DND-41 (cell line): Measurements from ENCODE around the gene SLC12A7.
"Not testable (repeated sequence)": the region's sequence is repeated elsewhere in the genome, so short reads cannot be mapped to it uniquely, and the experiment has no call there.

Source experiments
- ATAC-seq: fragments of 200-7000 bp; cut with Tn5 transposase; 3 replicates; pipeline ENCODE4 v1.9.1; 2021; ENCODE audit warnings: low read depth; ENCODE audit not compliant: insufficient read depth
- DNase-seq: peaks from one replicate; pipeline ENCODE4 v3.0.0-alpha.2; 2020
- H2AFZ ChIP-seq: 2 replicates; pipeline ENCODE4 v1.6.0; 2012; ENCODE audit warnings: low read depth, low read length
- H3K27ac ChIP-seq: 2 replicates; pipeline ENCODE4 v1.5.1; 2012; ENCODE audit warnings: low read length, inconsistent platforms
- H3K27me3 ChIP-seq: fragments of 200-600 bp; sonication (generic); 2 replicates; pipeline ENCODE4 v1.6.0; 2012; ENCODE audit warnings: low read length, mild to moderate bottlenecking, inconsistent platforms; ENCODE audit not compliant: insufficient read depth, poor library complexity
- H3K36me3 ChIP-seq: 2 replicates; pipeline ENCODE4 v1.5.1; 2012; ENCODE audit warnings: low read length, inconsistent platforms; ENCODE audit not compliant: insufficient read depth
- H3K4me1 ChIP-seq: 2 replicates; pipeline ENCODE4 v1.5.1; 2012; ENCODE audit warnings: mild to moderate bottlenecking, low read length; ENCODE audit not compliant: insufficient read depth
- H3K4me2 ChIP-seq: 2 replicates; pipeline ENCODE4 v1.6.0; 2012; ENCODE audit warnings: mild to moderate bottlenecking, moderate library complexity, low read length, inconsistent platforms; ENCODE audit not compliant: insufficient read depth
- H3K4me3 ChIP-seq, 2 experiments: fragments of 200-600 bp in 1 of 2; shearing (Covaris generic) in 1 of 2; 2 replicates each; pipeline ENCODE4 v1.5.1; 2012 to 2016; ENCODE audit warnings: inconsistent platforms in 2 of 2, low read length in 2 of 2, mild to moderate bottlenecking in 2 of 2, low read depth in 1 of 2, moderate library complexity in 1 of 2
- H3K79me2 ChIP-seq: 2 replicates; pipeline ENCODE4 v1.6.0; 2012; ENCODE audit warnings: low read length, inconsistent platforms; ENCODE audit not compliant: insufficient read depth
- H3K9ac ChIP-seq: 2 replicates; pipeline ENCODE4 v1.6.0; 2012; ENCODE audit warnings: low read depth, mild to moderate bottlenecking, inconsistent platforms, low read length, moderate library complexity
- H3K9me3 ChIP-seq: 2 replicates; pipeline ENCODE4 v1.5.1; 2012; ENCODE audit warnings: low read length, moderate library complexity, mild to moderate bottlenecking, inconsistent platforms; ENCODE audit not compliant: insufficient read depth, severe bottlenecking
- H4K20me1 ChIP-seq: 2 replicates; pipeline ENCODE4 v1.6.0; 2012; ENCODE audit warnings: low read length; ENCODE audit not compliant: insufficient read depth
- EZH2 ChIP-seq: IDR thresholded peaks from 3 replicates; pipeline ENCODE4 v1.6.1; 2012; ENCODE audit warnings: borderline replicate concordance, low read depth, mild to moderate bottlenecking, moderate library complexity, low read length, inconsistent platforms; ENCODE audit not compliant: severe bottlenecking
- TF ChIP-seq, protein P1 (sequence below): IDR thresholded peaks from 2 replicates; pipeline ENCODE4 v1.5.1; 2012; ENCODE audit warnings: borderline replicate concordance, low read length, moderate library complexity, mild to moderate bottlenecking; ENCODE audit not compliant: poor library complexity, severe bottlenecking; ENCODE audit errors: extremely low read depth

The SLC12A7 gene

DNA sequence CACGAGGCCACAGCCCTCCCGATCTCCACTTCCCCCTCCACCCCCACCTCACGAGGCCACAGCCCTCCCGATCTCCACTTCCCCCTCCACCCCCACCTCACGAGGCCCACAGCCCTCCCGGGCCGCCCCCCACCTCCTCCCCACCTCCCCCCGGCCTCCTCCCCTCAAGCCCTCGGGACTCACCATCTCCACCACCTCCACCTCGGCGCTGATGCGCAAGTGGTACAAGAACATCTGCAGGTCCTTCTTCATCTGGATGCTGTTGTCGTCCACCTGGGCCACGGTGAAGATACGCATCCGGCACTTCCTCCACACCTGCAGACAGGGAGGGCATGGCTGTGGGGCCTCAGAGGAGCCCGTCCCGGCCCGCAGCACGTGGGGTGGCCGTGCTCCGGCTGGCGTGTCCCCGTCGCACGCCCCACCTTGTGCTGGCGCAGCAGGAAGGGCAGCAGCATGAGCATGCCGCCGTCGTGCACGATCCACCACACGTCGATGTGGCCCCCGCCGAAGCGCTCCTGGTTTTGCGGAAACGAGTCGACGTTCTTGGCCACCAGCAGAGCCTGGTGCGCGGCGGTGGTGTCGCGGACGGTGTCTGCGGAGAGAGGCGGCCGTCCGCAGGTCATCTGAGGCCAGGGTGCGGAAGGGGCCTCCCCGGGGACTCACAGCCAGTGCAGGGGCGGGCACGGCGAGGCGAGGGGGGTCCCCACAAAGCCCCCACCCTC, 48.0 kb downstream of the SLC12A7 start:
- Histone ChIP-seq H4K20me1 (no peaks in the 10 kb centered on the region), H3K9ac (no peak overlapping the region), H3K9me3 (no peaks in the 10 kb centered on the region), H3K4me1 (no peaks in the 10 kb centered on the region), H2AFZ (no peak overlapping the region), H3K4me3 (no peak overlapping the region), H3K79me2 (no peaks in the 10 kb centered on the region), H3K4me2 (no peak overlapping the region), H3K27ac (no peak overlapping the region), H3K36me3 (no peaks in the 10 kb centered on the region), H3K27me3 (no peaks in the 10 kb centered on the region)
- DNase-seq: no peak
- no peak for ATAC-seq
- TF ChIP-seq EZH2: no peak
- TF ChIP-seq, protein P1, sequence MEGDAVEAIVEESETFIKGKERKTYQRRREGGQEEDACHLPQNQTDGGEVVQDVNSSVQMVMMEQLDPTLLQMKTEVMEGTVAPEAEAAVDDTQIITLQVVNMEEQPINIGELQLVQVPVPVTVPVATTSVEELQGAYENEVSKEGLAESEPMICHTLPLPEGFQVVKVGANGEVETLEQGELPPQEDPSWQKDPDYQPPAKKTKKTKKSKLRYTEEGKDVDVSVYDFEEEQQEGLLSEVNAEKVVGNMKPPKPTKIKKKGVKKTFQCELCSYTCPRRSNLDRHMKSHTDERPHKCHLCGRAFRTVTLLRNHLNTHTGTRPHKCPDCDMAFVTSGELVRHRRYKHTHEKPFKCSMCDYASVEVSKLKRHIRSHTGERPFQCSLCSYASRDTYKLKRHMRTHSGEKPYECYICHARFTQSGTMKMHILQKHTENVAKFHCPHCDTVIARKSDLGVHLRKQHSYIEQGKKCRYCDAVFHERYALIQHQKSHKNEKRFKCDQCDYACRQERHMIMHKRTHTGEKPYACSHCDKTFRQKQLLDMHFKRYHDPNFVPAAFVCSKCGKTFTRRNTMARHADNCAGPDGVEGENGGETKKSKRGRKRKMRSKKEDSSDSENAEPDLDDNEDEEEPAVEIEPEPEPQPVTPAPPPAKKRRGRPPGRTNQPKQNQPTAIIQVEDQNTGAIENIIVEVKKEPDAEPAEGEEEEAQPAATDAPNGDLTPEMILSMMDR: no peak

DNA sequence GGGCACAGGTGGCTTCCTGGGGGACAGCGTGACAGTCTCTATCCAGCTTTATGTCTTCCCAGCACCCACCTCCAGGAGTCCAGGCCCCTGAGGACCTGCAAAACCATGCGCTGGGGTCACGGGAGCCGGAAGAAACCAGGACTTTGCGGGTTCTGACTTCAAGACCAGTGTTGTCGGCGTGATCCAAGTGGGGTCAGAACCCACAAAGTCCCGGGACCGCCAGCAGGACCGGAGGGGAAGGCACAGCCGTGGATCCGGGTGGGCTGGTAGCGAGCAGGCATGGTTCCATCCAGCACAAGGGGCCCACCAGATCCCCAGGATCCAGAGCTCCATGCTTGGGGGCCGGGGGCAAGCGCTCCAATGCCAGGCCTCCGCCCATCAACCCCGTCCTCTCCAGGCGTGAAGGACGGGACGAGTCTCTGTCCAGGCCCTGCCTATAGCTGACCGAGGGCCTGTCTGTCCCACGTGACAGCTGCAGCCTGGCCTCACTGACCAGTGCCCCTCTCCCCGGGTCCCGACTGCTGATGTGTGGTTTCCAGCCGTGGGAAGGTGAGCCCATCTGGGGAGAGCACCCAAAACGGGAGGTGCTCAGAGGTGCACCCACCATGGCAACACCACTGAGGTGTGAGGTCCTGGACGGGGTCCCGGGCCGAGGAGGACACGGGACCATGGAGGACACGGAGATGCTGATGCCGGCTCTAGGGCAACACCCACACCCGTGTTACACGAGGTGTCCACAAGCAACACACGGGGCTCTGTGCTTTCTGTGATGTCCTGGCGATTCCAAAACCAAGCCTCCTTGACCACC, 48.9 kb downstream of the SLC12A7 start:
- DNase-seq (no peak), ATAC-seq (no peak)
- Histone ChIP-seq H3K79me2 (no peaks in the 10 kb centered on the region), H2AFZ (no peak overlapping the region), H3K27ac (no peak overlapping the region), H3K27me3 (no peaks in the 10 kb centered on the region), H3K9ac (no peak overlapping the region), H3K4me1 (no peaks in the 10 kb centered on the region), H3K4me3 (no peak overlapping the region), H3K9me3 (no peaks in the 10 kb centered on the region), H4K20me1 (no peaks in the 10 kb centered on the region), H3K4me2 (no peak overlapping the region), H3K36me3 (no peaks in the 10 kb centered on the region)
- TF ChIP-seq, protein P1: no peak

DNA sequence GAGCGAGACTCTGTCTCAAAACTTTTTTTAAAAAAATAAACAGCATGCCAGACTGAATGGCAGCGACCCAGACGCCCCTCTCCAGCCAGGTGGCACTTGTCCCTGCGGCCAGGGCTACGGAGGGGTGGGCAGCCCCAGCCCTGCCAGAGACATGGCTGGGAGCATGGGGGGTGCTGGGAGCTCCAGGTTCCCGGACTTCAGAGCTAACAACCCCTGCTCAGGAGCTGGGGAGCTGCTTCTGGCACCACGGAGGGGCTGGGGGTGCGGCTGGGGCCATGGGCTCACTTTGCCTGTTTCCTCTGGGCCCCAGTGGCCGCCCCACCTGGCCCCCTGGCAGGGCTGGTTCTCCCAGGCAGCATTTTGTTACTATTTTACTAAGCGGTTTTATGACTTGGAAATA, 49.9 kb downstream of the SLC12A7 start:
- no peaks in the 10 kb centered on the region for H3K9me3 ChIP-seq

DNA sequence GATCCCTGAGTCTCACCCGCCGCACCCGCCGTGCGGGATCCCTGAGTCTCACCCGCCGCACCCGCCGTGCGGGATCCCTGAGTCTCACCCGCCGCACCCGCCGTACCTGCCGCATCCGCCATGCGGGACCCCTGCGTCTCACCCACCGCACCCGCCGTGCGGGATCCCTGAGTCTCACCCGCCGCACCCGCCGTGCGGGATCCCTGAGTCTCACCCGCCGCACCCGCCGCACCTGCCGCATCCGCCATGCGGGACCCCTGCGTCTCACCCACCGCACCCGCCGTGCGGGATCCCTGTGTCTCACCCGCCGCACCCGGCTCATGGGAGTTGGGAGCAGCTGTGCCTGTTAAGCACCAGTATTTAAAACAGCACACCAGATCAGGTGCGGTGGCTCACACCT, 50.6 kb downstream of the SLC12A7 start:
- ATAC-seq, H3K4me1 ChIP-seq, H3K4me3 ChIP-seq, H3K36me3 ChIP-seq, H3K9ac ChIP-seq, H4K20me1 ChIP-seq, H3K27ac ChIP-seq, H3K27me3 ChIP-seq, H3K79me2 ChIP-seq, H3K4me2 ChIP-seq, DNase-seq, H3K9me3 ChIP-seq, H2AFZ ChIP-seq: not testable (repeated sequence)

More for the DNA sequence above, 49.9 kb downstream of the SLC12A7 start:
- H2AFZ ChIP-seq: no peak overlapping the region
- H3K4me1 ChIP-seq: no peaks in the 10 kb centered on the region
- no peaks in the 10 kb centered on the region for H3K27me3 ChIP-seq
- H3K36me3 ChIP-seq: no peaks in the 10 kb centered on the region
- H4K20me1 ChIP-seq: no peaks in the 10 kb centered on the region
- no peak overlapping the region for H3K4me2 ChIP-seq
- no peak overlapping the region for H3K4me3 ChIP-seq
- no peak overlapping the region for H3K27ac ChIP-seq
- TF ChIP-seq, protein P1: no peak
- no peak for TF ChIP-seq EZH2
- no peak overlapping the region for H3K9ac ChIP-seq
- ATAC-seq (no peak), DNase-seq (no peak)
- H3K79me2 ChIP-seq: no peaks in the 10 kb centered on the region
